HG03103 (cell line): Measurements from ENCODE around the gene GRB7.
"Not testable (repeated sequence)": the region's sequence is repeated elsewhere in the genome, so short reads cannot be mapped to it uniquely, and the experiment has no call there.

ENCODE experiments used
- ATAC-seq: cut with Tn5 transposase; IDR thresholded peaks from one replicate; pipeline ENCODE4 v1.9.1; 2021; ENCODE audit warnings: low read depth; ENCODE audit not compliant: unreplicated experiment

GRB7 gene

DNA sequence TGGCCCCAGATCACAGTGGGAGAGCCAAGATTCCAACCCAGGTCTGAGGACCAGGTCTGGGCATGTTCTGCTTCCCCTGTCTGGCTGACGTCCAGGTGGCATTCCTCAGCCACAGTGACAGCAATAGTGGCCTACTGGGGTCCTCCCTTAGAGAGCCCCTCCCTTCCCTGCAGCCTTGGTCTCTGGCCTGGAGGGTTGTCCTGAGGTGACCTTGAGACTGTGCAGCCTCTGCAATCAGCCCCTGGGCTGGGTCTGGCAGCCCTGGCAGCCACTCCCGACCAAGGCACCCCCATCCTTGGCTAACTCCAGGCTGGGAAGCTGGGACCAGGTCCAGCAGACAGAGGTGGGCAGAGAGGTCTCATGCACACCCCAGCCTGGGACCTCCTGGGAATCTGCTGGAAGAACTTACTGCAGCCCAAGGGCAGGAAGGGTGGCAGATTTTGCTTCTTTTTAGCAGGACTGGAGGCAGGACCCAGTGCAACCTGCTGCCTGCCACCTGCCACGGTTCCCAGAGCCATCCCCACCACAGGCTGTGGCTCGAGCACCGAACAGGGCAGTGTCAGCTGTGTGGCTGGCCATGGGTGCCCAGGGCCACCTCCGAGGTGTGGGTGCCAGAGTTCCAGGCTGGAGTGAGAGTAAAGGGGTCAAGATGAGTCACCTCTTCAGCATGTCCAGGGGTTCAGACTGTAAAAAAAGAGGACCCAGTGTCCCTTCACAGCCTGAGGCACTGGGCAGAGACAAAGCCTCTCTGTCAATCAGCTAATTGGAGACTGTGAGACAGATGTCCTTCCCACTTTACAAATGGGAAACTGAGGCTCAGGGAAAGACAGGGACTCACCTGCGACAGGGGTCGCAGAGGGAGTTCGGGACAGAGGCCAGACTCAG, 12.6 kb downstream of the GRB7 start:
- ATAC-seq = no peak

DNA sequence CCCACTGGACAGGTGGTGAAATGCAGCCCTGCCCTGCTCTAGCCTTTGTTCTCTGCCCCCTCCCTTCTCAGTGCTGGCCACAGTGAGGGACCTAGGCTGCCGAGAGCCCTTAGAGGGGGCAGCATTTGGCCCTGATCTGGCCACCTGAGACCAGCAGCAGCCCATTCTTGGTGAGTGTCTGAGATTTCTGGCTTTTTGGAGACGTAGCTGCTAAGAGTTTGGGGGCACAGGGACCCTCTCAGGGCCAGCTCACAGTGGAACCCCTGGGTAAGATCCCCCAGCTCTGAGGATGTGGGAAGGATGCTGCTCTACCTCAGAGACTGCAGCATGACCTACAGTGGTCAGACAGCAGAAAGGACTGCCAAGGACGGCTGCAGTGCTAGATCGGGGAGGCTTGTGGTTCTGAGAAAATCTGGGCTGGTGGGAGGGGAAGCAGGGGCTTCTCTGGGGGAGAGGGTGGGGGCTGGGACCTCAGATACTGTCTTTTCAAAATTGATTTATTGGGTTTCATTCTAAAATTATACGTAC, 13.3 kb downstream of the GRB7 start:
- ATAC-seq = no peak

DNA sequence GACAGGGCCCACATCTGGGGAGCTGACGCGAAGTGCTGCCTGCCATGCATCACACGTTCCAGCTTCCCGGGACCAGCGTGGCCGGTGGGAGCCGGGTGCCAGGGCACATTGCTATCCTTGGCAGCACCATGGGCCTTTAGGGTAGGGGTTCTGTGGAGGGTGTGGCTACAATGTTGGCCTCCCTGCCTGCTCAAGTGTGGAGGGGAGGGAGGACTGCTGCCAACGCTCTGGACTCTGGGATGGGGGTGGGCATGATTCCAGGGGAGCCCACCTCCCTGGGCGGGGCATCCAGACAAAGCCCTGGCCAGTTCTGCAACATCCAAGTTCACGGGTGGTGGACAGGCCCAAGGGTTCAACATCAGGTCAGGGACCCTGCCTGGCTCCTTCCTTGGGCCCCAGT, 13.9 kb downstream of the GRB7 start:
- ATAC-seq = no peak

DNA sequence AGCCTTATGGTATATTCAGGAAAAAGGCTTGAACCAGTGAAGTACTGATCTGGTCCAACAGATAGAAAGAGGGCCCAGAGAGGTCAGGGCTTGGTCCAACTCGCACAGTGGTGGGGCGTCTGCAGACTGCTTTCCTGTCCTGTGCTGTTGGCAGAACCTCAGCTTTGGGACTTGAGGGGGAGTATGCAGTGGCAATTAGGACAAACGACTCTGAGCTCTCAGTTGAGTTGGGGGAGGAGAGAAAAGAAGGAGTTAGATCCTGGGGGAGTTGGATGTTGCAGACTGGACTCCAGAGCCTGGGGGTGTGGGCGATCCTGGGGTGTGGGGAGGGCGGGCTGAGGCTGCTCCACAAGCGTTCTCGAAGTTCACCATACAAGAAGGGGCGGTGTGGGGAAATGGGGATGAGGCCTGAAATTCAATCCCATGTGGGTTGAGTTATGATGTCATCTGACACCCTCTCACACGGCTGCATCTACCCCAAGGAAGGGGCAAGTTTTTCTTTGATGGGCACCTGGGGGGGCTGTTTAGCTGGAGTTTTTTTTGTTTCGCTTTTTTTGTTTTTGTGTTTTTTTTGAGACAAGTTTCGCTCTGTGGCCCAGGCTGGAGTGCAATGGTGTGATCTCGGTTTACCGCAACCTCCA, 14.6 kb downstream of the GRB7 start:
- ATAC-seq = no peak

DNA sequence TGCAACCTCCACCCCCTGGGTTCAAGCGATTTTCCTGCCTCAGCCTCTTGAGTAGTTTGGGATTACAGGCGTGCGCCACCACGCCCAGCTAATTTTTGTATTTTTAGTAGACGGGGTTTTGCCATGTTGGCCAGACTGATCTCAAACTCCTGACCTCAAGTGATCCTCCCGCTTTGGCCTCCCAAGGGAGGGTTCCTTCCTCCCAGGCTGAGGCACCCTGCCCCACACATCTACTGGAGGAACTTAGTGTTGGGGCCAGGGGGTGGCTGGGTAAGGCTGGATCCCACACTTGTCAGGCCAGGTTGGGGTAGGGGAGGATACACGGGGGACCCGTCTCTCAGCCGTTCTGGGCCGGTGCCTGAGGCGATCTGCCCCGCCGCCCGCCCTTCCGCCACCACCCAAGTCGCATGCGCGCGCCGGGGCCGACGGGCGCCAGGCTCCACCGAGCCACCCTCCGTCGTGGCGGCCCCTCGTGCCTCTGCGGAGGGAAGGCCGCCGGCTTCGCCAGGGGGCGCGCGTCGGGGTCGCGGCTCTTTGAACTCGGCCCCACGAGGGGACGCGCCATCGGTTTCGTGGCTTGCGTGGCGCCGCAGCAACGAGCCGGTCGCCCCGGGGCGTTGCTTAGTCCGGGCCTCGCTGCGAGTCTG, 15.9 kb downstream of the GRB7 start:
- peak; percentile 8 for ATAC-seq

DNA sequence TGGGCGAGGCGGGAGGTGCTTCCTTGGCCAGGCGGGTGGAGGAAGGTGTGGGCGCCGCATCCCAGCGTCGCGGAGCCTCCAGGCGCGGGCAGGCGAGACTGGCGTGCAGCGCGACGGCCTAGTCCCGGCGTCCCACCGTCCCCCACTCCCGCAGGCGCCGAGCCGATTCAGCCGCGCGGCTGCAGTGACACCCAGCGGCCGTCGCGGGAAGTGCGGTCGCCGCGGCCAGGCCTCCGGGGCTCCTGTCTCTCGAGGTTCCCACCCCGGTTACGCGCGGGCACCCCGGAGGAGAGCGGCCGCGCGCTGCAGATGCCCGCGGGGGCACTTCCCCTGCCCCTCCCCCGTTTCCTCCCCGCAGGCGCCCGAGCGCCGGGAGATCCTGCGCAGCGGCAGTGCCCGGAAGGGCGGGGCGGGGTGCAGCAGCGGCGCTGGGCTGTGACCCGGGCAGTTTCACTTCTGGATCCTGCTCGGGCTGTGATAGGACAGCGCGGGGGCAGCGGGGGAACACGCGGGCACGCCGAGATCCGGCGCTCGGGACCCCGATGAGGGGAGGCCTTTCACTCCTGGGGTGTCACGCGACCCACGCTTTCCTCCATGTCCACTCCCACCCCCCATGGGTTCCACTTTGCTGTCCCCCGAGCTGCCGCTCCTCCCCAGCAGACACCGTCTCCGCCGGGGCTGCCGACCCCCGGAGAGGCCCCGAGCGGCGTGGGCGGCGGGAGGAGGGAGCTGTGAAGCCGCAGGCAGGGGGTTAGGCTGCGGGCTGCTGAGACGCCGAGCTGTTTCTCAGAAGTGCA, 16.6 kb downstream of the GRB7 start:
- ATAC-seq = peak; percentile 50

DNA sequence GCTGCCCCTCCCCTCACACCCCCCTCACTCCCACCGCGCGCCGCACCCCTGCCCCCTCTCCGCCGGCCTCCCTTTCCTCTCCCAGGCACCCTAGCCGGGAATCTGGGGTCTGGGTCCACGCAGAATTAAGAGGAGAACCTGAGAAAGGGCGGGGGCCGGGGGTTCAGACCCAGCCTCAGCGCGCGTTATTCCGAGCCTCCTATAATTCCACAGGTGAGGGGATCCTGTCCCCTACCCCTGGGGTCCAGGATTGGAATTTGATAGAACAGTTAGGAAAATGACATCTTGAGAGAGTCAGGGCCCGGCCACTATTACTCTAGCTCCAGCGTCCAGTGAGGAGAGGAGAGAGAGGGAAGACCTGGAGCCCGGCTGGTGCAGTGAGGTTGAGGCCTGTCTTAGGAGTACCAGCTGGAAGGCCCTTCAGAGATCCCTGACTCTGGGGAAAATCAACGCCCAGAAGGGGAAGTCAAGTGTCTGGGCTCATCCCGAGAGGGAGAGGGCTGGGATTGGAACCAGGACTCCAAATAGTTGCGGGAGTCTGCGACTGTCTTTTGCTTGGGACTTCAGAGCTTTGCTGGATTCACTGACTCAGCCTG, 17.3 kb downstream of the GRB7 start:
- no peak for ATAC-seq

DNA sequence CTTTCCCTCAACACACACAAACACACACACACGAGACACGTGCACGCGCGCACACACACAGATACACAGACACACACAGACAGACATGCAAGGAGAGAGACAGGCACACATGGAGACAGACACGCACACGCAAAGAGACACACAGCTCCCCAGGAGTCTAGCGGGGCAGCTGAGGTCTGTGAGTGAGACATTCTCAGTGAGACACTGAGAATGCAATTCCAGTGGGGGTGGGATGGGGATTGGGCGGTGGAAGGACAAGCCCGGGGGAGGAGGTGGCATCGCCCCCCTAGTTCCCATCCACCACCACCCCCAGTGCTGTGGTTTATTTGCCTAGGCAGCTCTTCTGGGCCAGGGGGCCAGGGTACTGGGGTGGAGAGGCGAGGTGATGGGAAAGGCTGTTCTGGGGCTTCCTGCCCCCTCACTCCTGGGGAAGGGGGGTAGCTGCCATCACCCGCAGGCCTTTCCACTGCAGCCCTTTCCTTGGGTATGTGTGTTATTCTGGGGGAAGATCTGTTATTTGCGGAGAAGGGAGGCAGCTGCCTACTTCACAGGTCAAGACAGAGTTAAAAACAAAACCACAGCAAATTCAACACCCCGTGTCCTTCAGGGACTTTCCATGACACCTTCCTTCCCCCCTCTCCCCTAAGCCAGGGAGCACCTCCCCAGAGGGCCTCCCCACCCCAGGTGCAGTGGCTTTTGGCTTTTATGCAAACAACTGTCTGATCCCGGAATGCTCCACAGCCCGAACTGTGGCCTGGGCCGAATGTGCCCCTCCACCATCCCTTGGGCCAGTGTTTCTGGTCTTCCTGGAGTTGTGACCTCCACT, 18.0 kb downstream of the GRB7 start:
- no peak for ATAC-seq

DNA sequence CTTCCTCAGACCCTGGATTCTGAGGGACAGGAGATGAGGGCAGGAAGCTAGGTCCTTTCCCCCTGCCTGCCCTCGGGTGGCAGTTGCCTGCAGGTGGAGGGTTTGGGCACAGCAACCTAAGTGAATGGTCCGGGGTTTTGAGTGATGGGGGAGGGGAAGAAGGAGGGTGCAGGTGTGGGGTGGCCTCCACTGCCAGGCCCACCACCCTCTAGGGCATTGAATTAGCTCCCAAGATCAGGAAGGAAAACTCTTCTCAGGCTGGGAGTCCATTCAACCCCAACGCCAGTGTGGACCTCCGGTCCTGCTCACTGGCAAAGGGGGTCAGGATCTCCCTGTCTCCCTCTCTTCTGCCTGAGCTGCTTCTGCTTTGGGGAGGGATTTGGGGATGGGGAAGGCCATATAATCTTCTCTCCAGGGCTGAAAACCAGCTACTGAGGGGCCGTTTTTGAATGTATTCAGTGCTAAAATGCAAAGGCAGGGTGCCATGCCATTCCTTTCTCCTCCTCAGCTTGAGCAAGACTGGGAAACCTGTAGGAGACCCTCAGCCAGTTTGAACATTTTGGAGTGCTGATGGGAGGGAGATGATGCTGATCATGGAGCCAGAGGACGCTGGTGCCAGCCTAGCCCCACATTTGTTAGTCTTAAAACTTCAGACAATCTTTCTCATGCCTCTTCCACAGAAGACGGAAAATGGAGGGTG, 18.8 kb downstream of the GRB7 start:
- no peak for ATAC-seq

DNA sequence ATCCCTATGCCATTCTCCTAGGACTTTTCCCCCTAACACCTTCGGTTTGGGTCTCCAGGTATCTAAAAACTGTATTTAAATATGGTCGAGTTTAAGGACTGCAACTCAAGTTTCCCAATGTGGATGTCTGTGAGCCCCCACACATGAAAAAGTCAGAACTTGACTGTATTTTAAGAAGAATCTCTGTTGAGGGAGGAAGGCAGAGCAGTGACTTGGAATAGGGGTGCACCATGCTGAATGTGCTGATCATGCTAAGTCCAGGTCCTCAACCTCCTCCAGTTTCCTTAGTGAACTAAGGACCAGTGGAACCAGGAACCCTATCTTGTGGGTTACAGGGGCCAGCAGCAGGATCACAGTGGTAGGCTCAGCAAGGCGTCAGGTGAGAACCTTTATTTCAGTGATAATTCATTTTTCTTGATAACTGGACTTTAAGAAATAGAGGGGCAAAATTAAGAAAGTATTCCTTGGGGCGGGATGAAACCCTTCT, 19.5 kb downstream of the GRB7 start:
- ATAC-seq = no peak

DNA sequence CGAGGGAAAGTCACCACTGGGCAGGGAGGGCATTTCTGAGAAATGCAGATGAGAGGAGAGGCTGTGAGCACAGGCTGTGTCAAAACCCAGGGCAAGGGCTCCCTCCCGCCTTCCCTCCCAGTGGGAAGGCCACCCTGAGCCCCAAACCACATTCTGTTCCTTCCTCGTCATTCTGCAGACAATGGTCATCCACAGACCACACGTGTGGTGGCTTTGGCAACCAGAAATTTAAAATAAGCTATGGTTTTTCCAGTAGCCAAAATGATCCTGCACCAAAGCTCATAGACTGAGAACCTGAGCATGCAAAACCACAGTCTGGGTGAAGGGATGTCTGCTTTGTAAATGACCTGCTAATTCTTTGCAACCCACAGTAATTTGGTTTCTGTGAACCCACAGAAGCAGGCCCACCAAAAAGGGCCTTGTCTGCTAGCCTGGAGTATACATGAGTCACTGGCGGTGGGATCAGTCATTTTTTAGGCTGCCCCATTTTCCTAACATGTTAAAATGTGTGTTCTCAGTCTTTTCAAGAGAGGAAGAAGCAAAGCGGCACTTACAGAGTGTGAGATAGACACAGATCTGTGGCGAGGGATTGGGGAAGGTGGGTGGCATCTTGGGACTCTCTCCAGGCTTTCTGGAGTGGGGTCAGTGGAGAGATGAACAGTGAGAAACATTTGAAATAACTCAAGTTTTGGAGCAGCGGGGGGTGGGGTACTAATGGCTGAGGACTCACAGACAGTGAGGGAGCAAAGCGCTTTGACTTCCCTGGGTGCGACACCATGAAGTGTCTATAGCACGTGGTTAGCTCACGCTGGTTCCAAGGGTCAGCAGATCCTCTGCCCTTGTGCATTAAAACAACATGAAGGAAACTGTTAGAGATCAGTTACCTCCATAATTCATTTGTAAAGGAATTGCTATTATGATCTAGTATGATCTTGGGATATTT, 20.5 kb downstream of the GRB7 start:
- ATAC-seq = no peak

DNA sequence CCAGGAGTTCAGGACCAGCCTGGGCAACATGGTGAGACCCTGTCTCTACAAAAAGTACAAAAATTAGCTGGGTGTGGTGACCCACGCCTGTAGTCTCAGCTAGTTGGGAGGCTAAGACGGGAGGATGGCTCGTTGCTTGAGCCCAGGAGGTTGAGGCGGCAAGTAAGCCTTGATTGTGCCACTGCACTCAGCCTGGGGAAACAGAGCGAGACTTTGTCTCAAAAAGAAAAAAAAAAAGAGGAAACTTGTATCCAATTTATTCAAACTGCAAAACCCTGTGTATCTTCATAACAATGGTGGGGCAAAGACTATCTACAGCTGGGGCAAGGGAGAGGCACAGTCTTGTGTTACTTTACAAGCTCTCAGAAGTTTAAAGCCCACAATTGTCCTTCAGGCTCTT, 21.5 kb downstream of the GRB7 start:
- no peak for ATAC-seq

DNA sequence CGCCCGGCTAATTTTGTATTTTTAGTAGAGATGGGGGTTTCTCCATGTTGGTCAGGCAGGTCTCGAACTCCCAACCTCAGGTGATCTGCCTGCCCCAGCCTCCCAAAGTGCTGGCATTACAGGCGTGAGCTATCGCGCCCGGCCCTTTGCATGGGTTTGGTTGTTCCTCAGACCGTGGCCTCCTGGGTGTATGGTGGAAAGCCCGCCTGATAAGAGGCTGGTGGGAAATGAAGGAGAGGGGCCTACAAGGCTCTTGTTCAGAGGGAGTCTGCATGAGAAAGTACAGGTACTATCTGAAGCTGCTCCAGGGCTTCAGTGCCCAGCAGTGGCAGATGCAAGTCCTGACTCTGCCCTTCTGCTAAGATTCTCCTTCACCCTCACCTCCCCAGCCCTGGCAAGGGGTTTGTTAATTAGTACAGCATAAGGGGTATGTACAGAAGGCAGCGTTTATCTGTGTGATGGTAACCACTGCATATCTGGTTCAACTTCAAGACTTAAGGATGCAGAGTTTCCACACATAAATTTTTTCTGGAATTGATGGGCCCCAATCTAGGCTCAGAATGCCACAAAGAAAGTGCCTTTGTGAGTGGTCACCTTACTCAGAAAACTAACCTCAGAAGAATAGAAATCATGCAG, 24.2 kb downstream of the GRB7 start:
- no peak for ATAC-seq

DNA sequence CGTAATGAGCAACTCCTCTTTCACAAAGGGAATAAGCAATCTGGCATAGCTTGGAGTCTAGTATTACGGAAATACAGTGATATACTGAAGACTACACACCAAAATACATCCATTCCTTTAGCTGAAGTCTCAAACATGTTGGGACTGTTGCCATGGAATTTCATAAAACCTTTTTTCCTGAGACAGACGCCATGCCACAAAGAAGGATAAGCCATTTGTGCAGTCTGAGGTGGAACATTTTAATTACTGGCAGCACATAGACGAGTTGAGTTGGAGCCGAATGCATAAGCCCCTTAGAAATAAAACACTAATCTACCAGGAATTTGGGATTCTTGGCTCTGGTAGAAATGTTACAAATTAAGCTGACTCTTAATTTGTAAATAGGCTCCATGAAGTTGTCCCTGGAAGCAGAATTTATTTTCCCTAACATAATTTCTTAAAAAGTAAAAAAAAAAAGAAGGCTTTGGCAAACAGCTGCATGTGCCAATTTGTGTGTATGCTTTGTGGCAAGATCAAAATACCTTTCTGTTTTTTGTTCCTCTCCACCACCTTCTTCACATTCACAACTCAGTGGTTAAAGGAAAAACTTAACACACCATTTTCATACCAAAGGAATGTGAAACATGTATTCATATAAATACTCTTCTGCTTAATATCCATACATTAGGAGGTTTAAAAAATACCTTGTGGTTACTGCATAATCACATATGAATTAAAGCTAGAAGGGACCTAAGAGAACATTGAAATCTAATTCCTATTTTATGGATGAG, 25.5 kb downstream of the GRB7 start:
- ATAC-seq = no peak

DNA sequence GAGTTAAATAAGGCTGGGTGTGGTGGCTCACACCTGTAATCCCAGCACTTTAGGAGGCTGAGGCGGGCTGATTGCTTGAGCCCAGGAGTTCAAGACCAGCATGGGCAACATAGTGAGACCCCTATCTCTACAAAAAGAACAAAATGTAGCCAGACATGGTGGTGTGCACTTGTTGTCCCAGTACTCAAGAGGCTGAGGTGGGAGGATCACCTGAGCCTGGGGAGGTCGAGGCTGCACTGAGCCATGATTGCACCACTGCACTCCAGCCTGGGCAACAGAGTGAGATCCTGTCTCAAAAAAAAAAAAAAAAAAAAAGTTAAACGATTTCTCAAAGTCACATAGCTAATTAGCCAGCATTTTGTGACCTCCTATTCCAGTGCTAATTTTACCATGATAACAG, 26.4 kb downstream of the GRB7 start:
- not testable (repeated sequence) for ATAC-seq

DNA sequence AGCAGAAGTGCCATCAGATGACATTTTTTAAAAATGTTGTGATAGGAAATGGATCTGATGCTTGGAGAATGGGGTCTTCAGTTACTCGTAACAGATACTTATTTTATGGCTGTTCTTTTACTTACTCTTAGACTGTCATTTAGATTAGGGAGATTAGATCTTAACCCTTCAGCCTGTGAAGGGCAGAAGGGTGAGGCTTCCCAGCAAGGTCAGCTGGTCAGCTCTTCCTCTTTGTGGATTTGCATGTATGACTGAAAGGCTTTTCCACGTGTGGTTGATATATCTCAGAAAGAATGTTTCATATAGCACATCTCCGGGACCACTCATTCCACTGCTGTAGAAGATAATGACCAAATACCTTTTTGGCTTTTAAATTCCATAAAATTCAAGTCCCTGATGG, 27.4 kb downstream of the GRB7 start:
- ATAC-seq = no peak
